H1 (cell line): ENCODE data around the gene ATG5. TPM values are rescaled to one million over a fixed set of nuclear protein-coding genes. Genes with fewer than 3 reads are reported as not detected.

ENCODE experiments used
- CTCF ChIA-PET: fragments of 300-600 bp; sonication (Branson Sonifier 250); formaldehyde crosslinking; loops from one replicate; lab custom pipeline; 2021; ENCODE audit not compliant: partially characterized antibody; lab: Charles Lee
- POLR2A ChIA-PET: fragments of 300-600 bp; sonication (Branson Sonifier 250); formaldehyde crosslinking; loops from one replicate; lab custom pipeline; 2021; ENCODE audit warnings: inconsistent platforms; ENCODE audit not compliant: partially characterized antibody; lab: Charles Lee
- DNase-seq, 2 experiments: peaks; one replicate each; pipeline versions ENCODE4 v3.0.0 to v3.0.0-alpha.2; 2010 to 2022; ENCODE audit warnings: low spot score in 2 of 2, low read depth in 1 of 2, mixed read lengths in 1 of 2
- FAIRE-seq: peaks from 2 replicates; lab custom pipeline; 2011; peaks lifted over from hg19 to GRCh38; lab: Jason Lieb, UNC
- H2AFZ ChIP-seq: 2 replicates; pipeline ENCODE4 v1.8.1; 2012; ENCODE audit warnings: low read length, inconsistent platforms
- H2AK5ac ChIP-seq: 2 replicates; pipeline ENCODE4 v1.6.1; 2013; ENCODE audit warnings: low read depth, low read length
- H2BK120ac ChIP-seq: replicated peaks from 2 replicates; pipeline ENCODE3; 2013; ENCODE audit warnings: low read depth, low read length, inconsistent platforms
- H2BK12ac ChIP-seq: 2 replicates; pipeline ENCODE4 v1.6.1; 2013; ENCODE audit warnings: low read depth, low read length
- H2BK15ac ChIP-seq: 2 replicates; pipeline ENCODE4 v1.6.1; 2013; ENCODE audit warnings: low read length
- H2BK20ac ChIP-seq: 2 replicates; pipeline ENCODE4 v1.6.1; 2013; ENCODE audit warnings: low read length
- H2BK5ac ChIP-seq: 2 replicates; pipeline ENCODE4 v1.6.1; 2013; ENCODE audit warnings: low read depth, low read length
- H3K14ac ChIP-seq: 2 replicates; pipeline ENCODE4 v1.6.1; 2013; ENCODE audit warnings: inconsistent platforms; ENCODE audit not compliant: insufficient read length
- H3K18ac ChIP-seq: 2 replicates; pipeline ENCODE4 v1.6.1; 2013; ENCODE audit warnings: low read length; ENCODE audit errors: extremely low read depth
- H3K23ac ChIP-seq: 2 replicates; pipeline ENCODE4 v1.6.1; 2013; ENCODE audit warnings: inconsistent platforms; ENCODE audit not compliant: insufficient read length
- H3K23me2 ChIP-seq: 2 replicates; pipeline ENCODE4 v1.6.1; 2013; ENCODE audit warnings: low read depth, low read length
- H3K27ac ChIP-seq: 2 replicates; pipeline ENCODE4 v1.6.1; 2011; ENCODE audit warnings: low read depth, low read length, inconsistent platforms
- H3K27me3 ChIP-seq, 4 experiments: replicated peaks in 1 of 4; 1 replicate in 1 of 4; 2 replicates in 3 of 4; pipeline versions ENCODE4 v1.6.1 to v1.8.1; 2011 to 2013; ENCODE audit warnings: low read length in 3 of 4, mild to moderate bottlenecking in 3 of 4, inconsistent platforms in 2 of 4, mixed read lengths in 2 of 4, moderate library complexity in 1 of 4; ENCODE audit not compliant: control insufficient read depth in 3 of 4, insufficient read depth in 3 of 4; ENCODE audit errors: extremely low read depth in 1 of 4
- H3K36me3 ChIP-seq, 4 experiments: 2 replicates each; pipeline versions ENCODE4 v1.6.1 to v1.8.1; 2011 to 2013; ENCODE audit warnings: mild to moderate bottlenecking in 4 of 4, low read length in 3 of 4, moderate library complexity in 2 of 4, control low read depth in 1 of 4, inconsistent platforms in 1 of 4; ENCODE audit not compliant: insufficient read depth in 4 of 4, control insufficient read depth in 2 of 4
- H3K4ac ChIP-seq: replicated peaks from 2 replicates; pipeline ENCODE3; 2013; ENCODE audit warnings: low read length, low read depth, mixed read lengths, inconsistent platforms; ENCODE audit not compliant: insufficient read length
- H3K4me1 ChIP-seq, 4 experiments: replicated peaks in 1 of 4; 1 replicate in 1 of 4; 2 replicates in 3 of 4; pipeline versions ENCODE4 v1.6.1 to v1.8.1; 2011 to 2013; ENCODE audit warnings: low read length in 3 of 4, inconsistent platforms in 2 of 4, mixed read lengths in 1 of 4; ENCODE audit not compliant: insufficient read depth in 4 of 4, control insufficient read depth in 3 of 4
- H3K4me2 ChIP-seq, 2 experiments: 2 replicates each; pipeline versions ENCODE4 v1.6.1 to v1.8.1; 2011 to 2013; ENCODE audit warnings: low read depth in 2 of 2, low read length in 2 of 2, control low read depth in 1 of 2, inconsistent platforms in 1 of 2, mild to moderate bottlenecking in 1 of 2; ENCODE audit not compliant: insufficient read depth in 1 of 2
- H3K4me3 ChIP-seq, 4 experiments: fragments of 200-600, 300-600 bp in 1 of 4; sonication (generic), shearing (Covaris generic), sonication (Bioruptor Twin) in 1 of 4; 2 replicates each; pipeline versions ENCODE4 v1.5.1 to v1.8.1; 2011 to 2016; ENCODE audit warnings: low read length in 4 of 4, low read depth in 3 of 4, control low read depth in 2 of 4, inconsistent platforms in 2 of 4, mild to moderate bottlenecking in 2 of 4, mixed read lengths in 1 of 4, moderate library complexity in 1 of 4; ENCODE audit not compliant: insufficient read depth in 2 of 4; ENCODE audit errors: extremely low read depth in 1 of 4
- H3K56ac ChIP-seq: replicated peaks from 2 replicates; pipeline ENCODE3; 2013; ENCODE audit warnings: low read depth, mild to moderate bottlenecking, mixed read lengths, low read length, inconsistent platforms; ENCODE audit not compliant: insufficient read length
- H3K79me1 ChIP-seq: 2 replicates; pipeline ENCODE4 v1.6.1; 2013; ENCODE audit warnings: low read depth, low read length, control low read depth
- H3K79me2 ChIP-seq, 2 experiments: 2 replicates each; pipeline versions ENCODE4 v1.6.1 to v1.8.1; 2012 to 2013; ENCODE audit warnings: low read length in 2 of 2, mild to moderate bottlenecking in 2 of 2, inconsistent platforms in 1 of 2; ENCODE audit not compliant: insufficient read depth in 2 of 2, control insufficient read depth in 1 of 2
- H3K9ac ChIP-seq, 4 experiments: replicated peaks in 1 of 4; 1 replicate in 1 of 4; 2 replicates in 3 of 4; pipeline versions ENCODE4 v1.6.1 to v1.8.1; 2011 to 2013; ENCODE audit warnings: low read depth in 3 of 4, low read length in 3 of 4, control low read depth in 2 of 4, mild to moderate bottlenecking in 2 of 4, moderate library complexity in 2 of 4, inconsistent platforms in 1 of 4; ENCODE audit errors: extremely low read depth in 1 of 4
- H3K9me3 ChIP-seq, 2 experiments: 2 replicates each; pipeline versions ENCODE4 v1.6.1 to v1.8.1; 2012 to 2013; ENCODE audit warnings: mild to moderate bottlenecking in 2 of 2, moderate library complexity in 2 of 2, control low read depth in 1 of 2, inconsistent platforms in 1 of 2, low read depth in 1 of 2, low read length in 1 of 2, mixed read lengths in 1 of 2; ENCODE audit not compliant: insufficient read depth in 2 of 2
- H4K20me1 ChIP-seq, 2 experiments: replicated peaks in 1 of 2; 2 replicates each; pipeline versions ENCODE3 to v1.8.1; 2011 to 2013; ENCODE audit warnings: inconsistent platforms in 2 of 2, low read length in 2 of 2, mild to moderate bottlenecking in 1 of 2; ENCODE audit not compliant: insufficient read depth in 2 of 2, control insufficient read depth in 1 of 2
- H4K5ac ChIP-seq: 2 replicates; pipeline ENCODE4 v1.6.1; 2013; ENCODE audit warnings: low read length, low read depth, mixed read lengths, inconsistent platforms; ENCODE audit not compliant: insufficient read length
- H4K8ac ChIP-seq: 2 replicates; pipeline ENCODE4 v1.8.0; 2013; ENCODE audit warnings: mild to moderate bottlenecking, moderate library complexity, low read length, inconsistent platforms; ENCODE audit not compliant: insufficient read depth; ENCODE audit errors: extremely low read depth
- H4K91ac ChIP-seq: replicated peaks from 2 replicates; pipeline ENCODE3; 2013; ENCODE audit warnings: low read length, mixed read lengths, inconsistent platforms; ENCODE audit not compliant: insufficient read length
- CTCF ChIP-seq, 3 experiments: IDR thresholded peaks; 1 replicate in 2 of 3; 2 replicates in 1 of 3; pipeline versions ENCODE4 v1.5.1 to v1.6.1; 2011; ENCODE audit warnings: low read length in 3 of 3, mild to moderate bottlenecking in 3 of 3, inconsistent platforms in 2 of 3, low read depth in 1 of 3, moderate library complexity in 1 of 3; ENCODE audit not compliant: insufficient read depth in 1 of 3; ENCODE audit errors: control extremely low read depth in 1 of 3
- NRF1 ChIP-seq: IDR thresholded peaks from 2 replicates; pipeline ENCODE4 v1.6.1; 2011; ENCODE audit warnings: mild to moderate bottlenecking, low read depth, low read length, improper control_type of control experiment
- POLR2A ChIP-seq, 2 experiments: IDR thresholded peaks; 1 replicate in 1 of 2; 2 replicates in 1 of 2; pipeline ENCODE4 v1.6.1; 2011; ENCODE audit warnings: low read depth in 2 of 2, low read length in 2 of 2, mild to moderate bottlenecking in 2 of 2; ENCODE audit errors: control extremely low read depth in 1 of 2
- SP1 ChIP-seq: IDR thresholded peaks from 2 replicates; pipeline ENCODE4 v1.6.1; 2011; ENCODE audit warnings: low read depth, low read length
- TAF1 ChIP-seq: IDR thresholded peaks from 2 replicates; pipeline ENCODE4 v1.6.1; 2011; ENCODE audit warnings: mild to moderate bottlenecking, low read depth, low read length
- TCF12 ChIP-seq: IDR thresholded peaks from 2 replicates; pipeline ENCODE4 v1.6.1; 2011; ENCODE audit warnings: low read depth, mild to moderate bottlenecking, low read length
- WGBS, 2 experiments: shearing (Covaris generic) in 1 of 2; methylation state at CpG; one replicate each; pipeline versions ENCODE4 v1.1.6 to v1.1.7; 2013 to 2015; ENCODE audit warnings: low lambda C conversion rate in 2 of 2, mixed read lengths in 2 of 2, inconsistent platforms in 1 of 2, low coverage in 1 of 2, missing lambda C conversion rate in 1 of 2; ENCODE audit not compliant: insufficient replicate concordance in 2 of 2, insufficient coverage in 1 of 2, insufficient read length in 1 of 2; ENCODE audit errors: extremely low coverage in 1 of 2, missing lambda C conversion rate in 1 of 2; 5-methylcytosine and 5-hydroxymethylcytosine counted together
- polyA plus RNA-seq, 7 experiments: library from polyadenylated mRNA; depleted of rRNA in 3 of 7; stranded (reverse) in 5 of 7; unstranded in 2 of 7; fragments of >200 nt in 5 of 7; fragments of 200-250 nt in 2 of 7; gene quantifications; 1 replicate in 5 of 7; 2 replicates in 1 of 7; 4 replicates in 1 of 7; pipeline versions ENCODE4 v1.2.1 to v1.2.3, GENCODE V29; 2011 to 2013; ENCODE audit warnings: missing spikeins in 2 of 7, mixed read lengths in 2 of 7
- total RNA-seq: library from RNA; stranded (reverse); fragmentation: NEBNext Ultra II Directional; extraction: Animal tissue kit (Norgen Biotek cat#: 25700); gene quantifications from 2 replicates; pipeline ENCODE4 v1.2.1, GENCODE V29; 2021

ATG5 gene
- total and polyA plus RNA-seq, 2 of the 8 experiments (the other 6 are each of a cell fraction or from before 2014, with no cell fraction given), result 18.2 to 39.0 TPM

- no peak overlapping the region for H2AFZ ChIP-seq
- H3K23me2 ChIP-seq, result no peaks in the 10 kb centered on the region
- no peak overlapping the region for H2BK15ac ChIP-seq
- H2BK5ac ChIP-seq, result no peak overlapping the region
- no peak for DNase-seq
- H3K79me2 ChIP-seq, result peaks cover 0 to 8% of the 10 kb centered on the region in 2 experiments; a peak in 2 of 4 replicates
- WGBS, 2 experiments, result 91% methylated on average over 4 of the region's 4 CpGs; no CpG with 5 or more reads in 1 of the 2 experiments
- no peak overlapping the region for H2BK12ac ChIP-seq
- CTCF ChIA-PET, result interaction anchor here (0.6 to 3.3 kb wide), 4 partner anchors 9 to 1679 kb away, joined by 4 to 15 read pairs (median 5); no protein-coding TSS in a partner anchor
- H3K4me3 ChIP-seq, result no peak overlapping the region
- no peak overlapping the region for H4K8ac ChIP-seq
- no peak overlapping the region for H4K5ac ChIP-seq
- H3K4ac ChIP-seq, result no peak overlapping the region
- POLR2A ChIA-PET, result no interaction called here
- no peak overlapping the region for H4K91ac ChIP-seq
- H3K36me3 ChIP-seq, result no peaks in the 10 kb centered on the region
- H3K79me1 ChIP-seq, result no peaks in the 10 kb centered on the region
- FAIRE-seq, result no peak
- no peaks in the 10 kb centered on the region for H4K20me1 ChIP-seq
- H2BK20ac ChIP-seq, result no peak overlapping the region
- no peak overlapping the region for H3K14ac ChIP-seq
- H3K27me3 ChIP-seq, result no peaks in the 10 kb centered on the region
- H3K23ac ChIP-seq, result no peak overlapping the region
- H3K27ac ChIP-seq, result no peak overlapping the region
- no peak overlapping the region for H3K9ac ChIP-seq
- no peaks in the 10 kb centered on the region for H3K9me3 ChIP-seq
- H3K56ac ChIP-seq, result no peak overlapping the region
- peaks cover 0 to 2% (median 0%) of the 10 kb centered on the region in 4 experiments; a peak in 1 of 7 replicates for H3K4me1 ChIP-seq
- H3K4me2 ChIP-seq, result no peak overlapping the region
- no peak overlapping the region for H2AK5ac ChIP-seq
- H2BK120ac ChIP-seq, result no peak overlapping the region
- no peak overlapping the region for H3K18ac ChIP-seq
- TF ChIP-seq TAF1 (no peak), TCF12 (no peak), SP1 (no peak), POLR2A (IDR thresholded peaks at IDR 0.05; ENCODE audit: control extremely low read depth in 1 of 2, low read depth in 2 of 2, low read length in 2 of 2) (no peak), CTCF (IDR thresholded peaks at IDR 0.05; ENCODE audit: control extremely low read depth in 1 of 3, insufficient read depth in 1 of 3, low read depth in 1 of 3, low read length in 3 of 3) (no peak), NRF1 (no peak)
Observed at GRCh38 chr6:106214531-106214930, 111.0 kb downstream of the ATG5 start.
